ENCODE data around the gene FOXO1.

Gene FOXO1

DNA sequence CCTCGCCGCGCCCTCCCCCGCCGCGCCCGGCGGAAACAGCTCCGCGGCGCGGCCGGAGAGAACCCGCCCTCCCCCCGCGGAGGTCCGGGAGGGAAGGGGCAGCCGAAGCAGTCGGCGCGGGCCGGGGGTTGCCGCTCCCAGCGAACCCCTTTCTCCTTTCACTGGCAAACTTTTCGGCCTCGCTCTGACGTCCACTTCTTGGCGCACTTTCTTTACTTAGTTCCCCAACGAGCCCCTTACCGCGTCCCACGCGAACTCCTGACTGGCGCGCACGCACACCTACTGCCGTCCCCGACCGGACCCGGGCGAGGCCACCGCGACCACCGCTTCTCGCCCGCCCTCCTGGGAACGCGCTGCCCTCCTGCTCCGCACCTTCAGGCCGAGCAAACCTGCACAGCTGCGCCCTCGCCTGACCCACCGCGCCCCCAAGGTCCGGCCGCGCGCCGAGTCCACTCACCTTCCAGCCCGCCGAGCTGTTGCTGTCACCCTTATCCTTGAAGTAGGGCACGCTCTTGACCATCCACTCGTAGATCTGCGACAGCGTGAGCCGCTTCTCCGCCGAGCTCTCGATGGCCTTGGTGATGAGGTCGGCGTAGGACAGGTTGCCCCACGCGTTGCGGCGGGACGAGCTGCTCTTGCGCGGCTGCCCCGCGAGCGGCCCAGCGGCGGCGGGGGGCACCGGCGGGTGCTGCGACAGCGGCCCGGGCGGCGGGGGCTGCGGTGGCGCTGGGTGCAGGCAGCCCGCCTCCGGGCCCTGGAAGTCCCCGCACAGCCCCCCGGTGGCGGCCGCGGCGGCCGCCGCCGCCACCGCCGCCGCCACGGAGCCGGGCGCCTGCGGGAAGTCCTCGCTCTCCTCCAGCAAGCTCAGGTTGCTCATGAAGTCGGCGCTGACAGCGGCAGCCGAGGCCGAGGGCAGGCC, 1.1 kb downstream of the FOXO1 start:
- DNase-seq (ENCODE audit: low spot score) = peak; percentile 37

DNA sequence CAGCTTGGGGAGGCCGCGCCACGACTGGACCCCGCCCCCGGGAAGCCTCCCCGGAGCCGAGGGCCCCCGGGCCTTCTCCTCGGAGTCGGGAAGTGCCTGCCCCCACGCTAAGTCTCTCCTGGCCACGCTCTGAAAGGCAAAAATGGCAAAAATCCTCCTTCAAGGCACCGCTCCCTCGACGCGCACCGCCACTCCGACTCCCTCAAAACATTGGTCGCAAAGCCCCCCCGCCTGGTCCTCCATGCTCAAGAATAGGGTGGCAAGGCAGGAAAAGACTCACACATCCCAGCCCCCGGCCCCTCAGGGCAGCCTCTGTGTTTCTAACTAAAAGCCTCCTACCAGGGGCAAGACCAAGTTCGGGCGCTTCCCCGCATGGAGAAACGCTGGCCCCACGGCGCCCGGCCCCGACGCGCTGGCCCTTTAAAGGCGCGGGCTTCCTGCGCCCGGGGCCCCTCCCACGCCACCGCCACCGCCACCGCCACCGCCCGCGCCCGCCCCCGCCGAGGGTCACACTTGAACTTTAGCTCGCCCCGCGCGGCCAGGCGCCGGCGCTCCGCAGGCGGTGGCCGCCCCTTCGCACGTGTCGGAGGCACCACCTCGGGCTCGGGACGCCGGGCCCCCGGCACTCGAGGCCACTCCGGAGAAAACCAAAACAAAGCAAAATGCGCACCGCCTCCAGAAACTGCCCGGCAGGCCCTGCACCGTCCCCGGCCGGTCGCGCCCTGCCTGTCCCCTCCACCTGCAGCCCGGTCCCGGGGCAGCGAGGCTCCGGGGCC, 1.9 kb downstream of the FOXO1 start:
- DNase-seq (ENCODE audit: low spot score) = peak; percentile 67

DNA sequence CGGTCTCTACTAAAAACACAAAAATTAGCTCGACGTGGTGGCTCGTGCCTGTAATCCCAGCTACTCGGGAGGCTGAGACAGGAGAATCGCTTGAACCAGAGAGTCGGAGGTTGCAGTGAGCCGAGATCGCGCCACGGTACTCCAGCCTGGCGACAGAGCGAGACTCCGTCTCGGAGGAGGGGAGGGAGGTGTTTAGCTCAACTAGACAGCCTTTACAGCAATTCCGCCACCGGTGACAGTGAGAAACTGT, 2.4 kb downstream of the FOXO1 start:
- DNase-seq (ENCODE audit: low spot score) = peak; percentile 58

DNA sequence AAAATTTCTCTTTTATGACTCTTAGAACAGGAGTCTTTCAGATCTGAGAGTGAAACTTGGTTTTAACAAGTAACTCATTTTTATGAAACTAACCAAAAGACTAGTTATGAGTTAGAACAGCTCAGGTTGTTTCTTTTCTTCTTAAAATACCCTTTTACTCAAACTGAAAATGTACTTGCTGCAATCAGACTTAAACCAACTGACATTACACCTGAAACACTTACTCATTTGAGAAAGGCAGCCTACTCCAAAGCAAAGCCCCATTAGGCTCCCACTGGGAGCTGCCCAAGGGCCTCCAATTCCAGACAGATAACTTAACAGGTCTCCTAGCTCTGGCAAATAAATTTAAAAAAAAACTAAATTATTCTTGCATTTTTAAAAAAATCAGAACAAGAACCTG, 3.6 kb downstream of the FOXO1 start:
- DNase-seq (ENCODE audit: low spot score) = no peak

DNA sequence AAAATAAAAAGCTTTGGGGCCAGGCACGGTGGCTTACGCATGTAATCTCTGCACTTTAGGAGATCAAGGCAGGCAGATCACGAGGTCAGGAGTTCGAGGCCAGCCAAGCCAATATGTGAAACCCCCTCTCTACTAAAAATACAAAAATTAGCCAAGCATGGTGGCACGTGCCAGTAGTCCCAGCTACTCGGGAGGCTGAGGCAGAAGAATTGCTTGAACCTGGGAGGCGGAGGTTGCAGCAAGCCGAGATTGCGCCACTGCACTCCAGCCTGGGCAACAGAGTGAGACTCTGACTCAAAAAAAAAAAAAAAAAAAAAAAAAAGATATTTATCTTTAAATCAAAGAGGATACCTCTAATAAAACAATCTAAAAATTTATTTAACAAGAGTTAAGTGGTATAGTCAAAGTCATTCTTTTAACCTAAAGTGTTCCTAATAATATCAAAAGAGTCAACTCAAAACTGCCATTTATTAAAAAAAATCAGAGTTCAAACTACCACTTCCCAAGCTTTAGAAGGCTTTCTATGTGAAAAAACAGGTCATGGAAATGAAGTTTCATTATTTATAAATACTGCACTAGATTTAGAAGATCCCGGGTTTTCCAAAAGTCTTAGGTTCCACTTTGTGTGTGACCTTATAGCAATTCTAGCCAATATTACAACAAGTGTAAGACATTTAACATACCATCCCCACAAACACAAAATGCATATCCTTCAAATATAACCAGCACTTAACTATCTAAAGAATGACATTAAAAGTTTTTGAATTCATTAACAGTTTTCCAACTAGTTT, 4.4 kb downstream of the FOXO1 start:
- DNase-seq (ENCODE audit: low spot score) = no peak

DNA sequence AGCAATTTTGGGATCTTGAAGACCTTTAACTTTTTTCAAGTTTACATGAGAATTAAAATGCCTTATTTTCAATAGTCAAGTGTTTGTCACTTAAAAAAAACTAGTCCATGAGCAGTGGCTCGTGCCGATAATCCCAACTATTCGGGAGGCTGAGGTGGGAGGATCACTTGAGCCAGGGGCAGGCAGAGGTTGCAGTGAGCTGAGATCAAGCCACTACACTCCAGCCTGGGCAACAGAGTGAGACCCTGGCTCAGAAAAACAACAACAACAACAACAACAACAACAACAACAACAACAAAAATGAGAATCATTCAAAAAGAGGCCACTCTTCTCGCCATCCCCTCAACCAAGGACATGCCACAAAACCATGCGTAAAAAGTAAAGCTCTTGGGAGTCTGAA, 5.7 kb downstream of the FOXO1 start:
- DNase-seq (ENCODE audit: low spot score) = no peak

DNA sequence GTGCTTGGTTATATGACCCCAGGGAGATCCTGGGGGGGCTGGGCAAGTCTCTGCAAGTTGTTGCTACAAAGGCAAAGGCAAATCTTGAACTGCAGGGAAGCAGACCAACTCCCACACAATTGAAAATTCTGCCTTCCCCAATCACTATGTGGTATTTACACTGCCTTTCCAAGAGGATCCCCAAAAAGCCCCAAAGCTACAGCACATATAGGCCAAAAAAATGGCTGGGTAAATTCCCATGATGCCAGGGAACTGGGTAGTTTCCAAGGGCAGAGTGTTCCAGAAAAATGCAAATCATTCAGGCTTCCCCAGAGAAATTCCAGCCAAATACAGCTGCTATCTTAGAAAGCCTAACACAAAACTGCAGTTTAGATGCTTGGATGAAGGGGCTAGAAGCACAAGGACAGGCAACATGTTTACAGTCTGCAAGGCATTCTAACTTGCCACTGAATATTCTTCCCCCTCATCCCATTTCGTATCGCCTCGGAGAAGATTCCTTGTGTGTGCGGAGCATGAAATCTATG, 6.2 kb downstream of the FOXO1 start:
- DNase-seq (ENCODE audit: low spot score) = no peak

DNA sequence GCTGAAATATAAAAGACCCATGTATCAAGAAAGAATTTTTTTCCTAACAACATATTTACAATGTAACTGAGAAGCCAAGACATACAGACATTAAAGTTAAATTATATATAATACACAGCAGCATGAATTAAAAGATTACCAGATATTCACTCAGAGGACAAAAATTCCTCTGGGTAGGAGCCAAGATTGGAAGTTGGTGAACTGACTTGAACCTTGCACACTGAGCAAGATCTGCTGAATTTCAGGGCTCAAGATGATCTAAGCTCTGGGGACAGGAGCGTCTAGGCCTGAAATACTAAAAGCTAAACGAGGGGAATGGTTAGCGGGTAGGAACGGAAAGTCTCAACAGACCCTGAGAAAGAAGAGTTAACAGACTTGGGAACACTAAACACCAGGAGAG, 8.5 kb downstream of the FOXO1 start:
- DNase-seq (ENCODE audit: low spot score) = no peak

DNA sequence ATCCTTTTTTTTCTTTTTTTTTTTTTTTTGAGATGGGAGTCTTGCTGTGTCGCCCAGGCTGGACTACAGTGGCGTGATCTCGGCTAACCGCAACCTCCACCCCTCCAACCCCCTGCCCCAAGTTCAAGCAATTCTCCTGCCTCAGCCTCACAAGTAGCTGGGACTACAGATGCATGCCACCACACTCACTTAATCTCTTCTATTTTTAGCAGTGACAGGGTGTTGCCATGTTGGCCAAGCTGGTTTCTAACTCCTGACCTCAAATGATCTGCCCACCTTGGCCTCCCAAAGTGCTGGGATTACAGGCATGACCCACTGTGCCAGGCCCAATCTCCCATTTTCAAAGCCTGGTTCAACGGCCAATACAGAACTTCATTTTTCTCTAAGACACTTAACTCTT, 9.1 kb downstream of the FOXO1 start:
- no peak for DNase-seq (ENCODE audit: low spot score)

DNA sequence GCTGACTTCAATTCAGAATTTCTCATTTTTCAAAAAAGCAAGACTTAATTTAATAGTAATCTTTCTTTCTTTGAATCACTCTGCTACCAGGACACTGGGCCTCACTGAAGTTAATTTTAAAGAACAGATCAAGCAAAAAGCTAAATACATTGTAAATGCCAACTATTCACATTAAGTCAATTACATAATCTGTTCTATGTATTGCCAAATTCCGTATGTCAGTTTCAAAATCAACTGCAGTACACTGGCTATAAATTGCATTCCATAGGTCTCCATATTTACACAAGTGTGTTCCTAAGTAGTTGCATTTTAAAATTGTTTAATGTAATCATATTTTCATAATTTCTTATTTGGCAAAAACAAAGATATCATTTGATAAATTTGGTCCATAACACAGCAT, 10.1 kb downstream of the FOXO1 start:
- DNase-seq (ENCODE audit: low spot score) = no peak

DNA sequence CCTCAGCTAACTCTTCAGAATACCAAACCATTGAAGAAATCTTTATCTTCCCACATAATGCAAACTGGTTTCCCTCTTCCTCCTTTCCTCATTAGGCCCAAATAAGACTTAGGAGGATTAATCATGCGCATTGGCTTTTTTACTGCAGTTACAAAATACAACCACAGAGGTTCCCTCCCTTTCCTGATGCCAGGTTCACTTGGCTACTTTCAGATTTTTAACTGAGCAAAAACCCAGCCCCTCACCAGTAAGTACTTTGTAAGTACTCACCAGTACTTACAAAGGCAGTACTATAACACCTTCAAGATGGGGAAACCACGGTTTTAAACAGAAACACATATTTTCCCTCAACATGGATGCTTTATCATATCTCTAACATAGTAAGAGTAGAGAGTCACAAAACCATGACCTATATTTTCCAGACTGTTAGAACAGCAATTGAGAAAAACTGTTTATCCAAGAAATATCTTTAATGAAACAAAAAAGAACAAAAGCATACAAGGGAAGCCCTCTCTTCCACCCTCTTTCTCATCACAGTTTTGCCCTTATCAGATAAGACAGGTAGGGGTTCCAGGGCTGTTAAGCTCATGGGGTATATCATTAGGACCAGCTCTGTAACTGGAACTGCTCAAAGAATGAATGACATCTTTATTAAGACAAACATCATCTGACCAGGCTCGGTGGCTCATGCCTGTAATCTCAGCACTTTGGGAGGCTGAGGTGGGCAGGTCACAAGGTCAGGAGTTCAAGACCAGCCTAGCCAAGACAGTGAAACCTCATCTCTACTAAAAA, 12.7 kb downstream of the FOXO1 start:
- DNase-seq (ENCODE audit: low spot score) = no peak

DNA sequence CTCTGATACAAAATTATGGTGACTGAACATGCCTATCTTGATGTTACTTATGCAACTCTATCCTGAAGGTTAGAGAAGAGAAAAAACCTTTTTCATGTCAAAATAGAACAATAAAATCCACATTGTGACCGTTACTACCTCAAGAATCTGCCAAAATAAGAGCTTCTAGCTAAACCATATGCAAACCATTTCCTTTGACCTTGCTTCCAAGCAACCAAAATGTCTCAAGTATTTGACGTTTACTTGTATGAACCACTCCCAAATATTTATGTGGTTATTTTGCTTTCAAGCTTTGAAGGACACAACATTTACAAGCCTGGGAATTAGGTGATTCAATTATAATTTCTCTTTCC, 13.9 kb downstream of the FOXO1 start:
- no peak for DNase-seq (ENCODE audit: low spot score)

DNA sequence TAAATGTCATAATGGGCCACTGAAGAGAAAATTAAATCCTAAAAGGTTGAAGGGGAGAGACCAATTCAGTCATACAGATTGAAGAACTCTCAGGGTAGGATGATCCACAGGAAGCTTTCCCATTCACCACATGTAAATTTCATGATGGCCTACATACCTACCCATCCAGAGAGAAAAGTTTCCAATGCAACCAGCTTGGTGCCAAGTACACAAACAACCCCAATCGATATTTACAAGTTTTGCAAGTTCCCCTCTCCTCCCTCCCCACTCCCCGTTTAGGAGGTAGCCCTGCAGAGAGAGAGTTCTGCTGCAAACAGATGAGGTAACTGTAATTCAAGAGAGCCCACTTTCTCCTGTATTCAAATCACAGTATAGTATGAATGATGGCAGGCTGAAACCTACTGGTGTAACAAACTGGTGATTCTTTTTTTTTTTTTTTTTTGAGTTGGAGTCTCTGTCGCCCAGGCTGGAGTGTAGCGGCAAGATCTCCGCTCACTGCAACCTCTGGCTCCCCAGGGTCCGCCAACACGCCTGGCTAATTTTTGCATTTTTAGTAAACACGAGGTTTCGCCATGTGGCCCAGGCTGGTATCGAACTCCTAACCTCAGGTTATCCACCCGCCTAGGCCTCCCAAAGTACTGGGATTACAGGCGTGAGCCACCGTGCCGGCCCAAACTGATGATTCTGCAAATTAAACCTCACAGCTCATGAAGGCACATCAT, 14.4 kb downstream of the FOXO1 start:
- DNase-seq (ENCODE audit: low spot score) = no peak

DNA sequence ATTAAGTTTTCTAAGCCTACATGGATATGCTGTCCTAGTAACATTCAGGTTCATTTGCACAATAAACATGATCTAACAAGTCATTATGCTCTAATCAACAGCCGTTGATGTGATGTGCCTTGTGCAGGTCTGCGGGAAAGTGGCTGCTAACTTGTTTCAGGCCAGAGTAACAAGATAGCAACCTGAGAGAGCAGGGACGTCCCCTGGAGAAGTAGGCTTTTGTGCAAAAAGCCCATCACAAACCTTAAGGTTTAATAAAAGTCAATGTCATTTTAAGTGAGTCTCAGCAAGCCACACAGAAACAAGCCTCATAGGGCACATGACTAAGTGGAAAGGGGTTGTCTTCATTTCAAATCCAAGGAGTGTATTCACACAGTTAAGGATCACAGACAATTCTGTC, 17.6 kb downstream of the FOXO1 start:
- DNase-seq (ENCODE audit: low spot score) = no peak

DNA sequence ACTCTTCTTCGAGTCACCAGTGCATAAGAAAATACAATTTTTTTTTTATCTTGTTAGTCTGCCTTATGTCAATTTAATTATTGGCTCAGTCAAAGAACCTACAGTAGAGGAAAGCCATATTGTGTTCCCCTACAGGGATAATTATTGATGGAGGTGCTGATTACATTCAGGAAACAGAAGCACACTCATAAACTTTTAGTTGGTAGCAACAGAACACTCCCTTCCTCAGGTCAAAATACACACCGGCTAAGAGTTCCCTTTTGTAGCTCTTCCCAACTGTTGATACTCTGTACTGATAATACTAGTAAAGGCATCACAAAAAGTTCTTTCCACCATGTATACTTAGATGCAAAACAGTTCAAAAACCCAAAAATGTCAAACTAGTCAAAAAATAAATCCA, 18.4 kb downstream of the FOXO1 start:
- no peak for DNase-seq (ENCODE audit: low spot score)

DNA sequence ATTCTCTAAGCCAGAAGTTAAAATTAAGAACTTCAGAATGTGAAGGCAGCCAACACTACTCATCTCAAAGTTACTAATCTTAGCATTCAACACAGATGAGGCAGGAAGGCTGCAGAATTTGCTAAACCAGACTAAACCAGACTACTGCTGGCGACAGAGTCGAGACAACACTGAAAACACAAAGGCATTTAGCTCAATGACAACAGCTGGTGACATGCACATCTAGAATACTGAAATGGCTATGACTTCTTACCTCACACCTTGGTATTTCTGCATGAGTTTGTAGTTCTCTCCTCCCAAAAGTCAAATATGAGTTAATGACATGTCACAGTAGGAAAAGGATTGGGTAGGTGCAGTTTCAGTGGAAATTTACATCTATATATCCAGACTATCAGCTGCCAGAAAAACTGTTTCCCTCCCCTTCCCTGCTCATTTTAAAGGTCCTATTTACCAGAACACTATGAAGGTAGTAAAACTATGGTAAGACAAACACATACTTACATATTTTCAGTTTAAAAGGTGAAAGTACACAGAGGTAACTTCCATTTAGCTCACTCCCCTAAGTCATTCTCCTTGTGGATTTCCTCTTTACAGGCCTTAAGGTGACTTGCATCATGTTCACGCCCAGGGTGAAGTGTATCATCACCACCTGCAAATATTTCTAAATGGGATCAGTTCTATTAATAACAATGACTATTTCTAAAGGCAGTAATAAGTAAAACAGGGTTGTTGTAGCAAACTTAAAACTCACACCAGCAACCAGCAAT, 21.4 kb downstream of the FOXO1 start:
- DNase-seq (ENCODE audit: low spot score) = peak; percentile 23

DNA sequence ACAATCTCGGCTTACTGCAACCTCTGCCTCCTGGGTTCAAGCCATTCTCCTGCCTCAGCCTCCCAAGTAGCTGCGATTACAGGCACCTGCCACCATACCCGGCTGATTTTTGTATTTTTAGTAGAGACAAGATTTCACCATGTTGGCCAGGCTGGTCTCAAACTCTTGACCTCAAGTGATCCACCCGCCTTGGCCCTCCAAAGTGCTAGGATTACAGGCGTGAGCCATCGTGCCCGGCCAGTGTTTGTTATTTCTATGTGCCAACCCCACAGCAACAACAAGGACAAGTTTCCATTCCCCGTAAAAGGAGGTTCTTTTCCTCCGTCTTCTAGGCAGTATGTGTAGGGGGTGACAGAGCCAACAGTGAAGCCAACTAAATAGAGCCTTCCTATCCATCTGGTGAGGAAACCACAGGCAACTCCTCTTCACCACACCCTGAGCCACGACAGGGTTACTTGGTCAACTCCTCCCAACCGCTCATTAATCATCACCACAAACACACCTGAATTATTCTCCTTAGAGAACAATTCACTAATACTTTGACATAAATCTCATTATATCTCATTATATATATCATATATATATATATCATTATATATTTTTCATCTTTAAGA, 25.5 kb downstream of the FOXO1 start:
- DNase-seq (ENCODE audit: low spot score) = no peak

DNA sequence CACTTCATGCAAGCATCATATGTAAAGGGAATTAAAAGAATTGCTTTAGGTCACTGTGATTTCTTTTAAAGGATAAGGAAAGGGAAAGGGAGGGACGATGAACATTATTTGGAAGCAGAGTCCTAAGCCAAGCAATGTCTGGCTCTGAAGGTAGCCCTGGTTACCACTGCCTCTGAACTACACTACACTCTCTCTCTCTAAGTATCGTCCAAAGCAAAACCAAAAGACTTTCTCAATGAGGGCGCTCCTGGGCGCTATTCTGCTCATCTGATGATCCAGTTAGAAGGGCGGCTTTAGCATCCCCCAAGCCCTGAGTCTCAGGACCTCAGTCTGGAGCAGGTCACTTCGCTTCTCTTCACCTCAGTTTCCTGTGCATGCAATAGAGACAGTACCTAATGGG, 26.2 kb downstream of the FOXO1 start:
- DNase-seq (ENCODE audit: low spot score) = no peak

DNA sequence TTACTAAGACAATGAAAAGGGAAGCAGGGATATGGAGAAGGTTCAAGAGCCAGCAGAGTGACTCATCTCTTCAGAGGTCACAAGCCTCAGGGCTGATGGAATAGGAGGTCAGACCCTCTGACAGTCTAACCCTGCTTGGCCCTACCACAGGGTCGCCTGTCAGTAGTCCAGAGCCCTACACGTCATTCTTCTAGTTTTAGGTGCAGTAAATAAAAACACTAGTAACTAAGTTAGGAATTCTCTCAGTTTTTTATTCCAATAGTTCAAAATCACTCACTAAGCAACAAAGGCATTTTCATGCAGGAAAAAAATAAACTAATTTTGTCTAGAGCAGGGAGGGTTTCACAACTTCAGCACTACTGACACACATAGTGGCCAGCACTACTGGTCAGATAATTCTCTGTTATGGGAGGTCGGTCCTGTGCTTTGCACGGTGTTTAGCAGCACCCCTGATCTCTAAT, 27.2 kb downstream of the FOXO1 start:
- DNase-seq (ENCODE audit: low spot score) = no peak

DNA sequence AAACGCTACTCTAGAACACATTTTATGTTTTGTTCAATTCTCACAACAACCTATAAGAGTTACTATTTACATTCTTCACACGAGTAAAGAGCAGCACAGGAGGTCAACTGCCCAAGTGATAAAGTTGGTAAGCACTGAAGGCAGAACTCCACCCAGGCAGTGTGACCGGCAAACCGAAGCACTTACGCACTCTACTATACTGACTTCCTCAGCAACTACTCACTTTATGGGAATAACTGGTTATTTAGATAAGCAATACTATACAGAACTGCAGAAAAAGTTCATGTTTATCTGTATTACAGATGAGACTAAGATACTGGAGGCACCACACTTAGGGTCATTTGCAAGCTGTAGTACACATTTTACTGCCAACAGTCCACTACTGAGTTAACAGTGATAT, 28.8 kb downstream of the FOXO1 start:
- no peak for DNase-seq (ENCODE audit: low spot score)

Data from Ammon's horn (tissue), 1 donor.